Measurements from ENCODE around the gene SLC16A2.

SLC16A2 gene

DNA sequence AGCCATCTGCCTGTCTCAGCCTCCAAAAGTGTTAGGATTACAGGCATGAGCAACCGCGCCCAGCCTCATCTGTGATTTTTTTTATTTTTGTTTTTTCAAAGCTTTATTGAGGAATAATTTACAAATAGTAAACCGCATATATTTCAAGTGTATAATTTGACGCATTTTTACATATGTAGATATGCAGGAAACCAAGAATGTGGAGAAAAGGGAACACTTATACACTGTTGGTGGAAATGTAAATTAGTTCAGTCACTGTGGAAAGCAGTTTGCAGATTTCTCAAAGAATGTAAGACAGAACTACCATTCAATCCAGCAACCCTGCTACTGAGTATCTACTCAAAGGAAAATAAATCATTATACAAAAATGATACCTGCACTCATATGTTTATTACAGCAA, 85.9 kb downstream of the SLC16A2 start:
- no peak overlapping the region for H2AFZ ChIP-seq (ENCODE audit: low read depth, low read length)
- no peak overlapping the region for H2BK12ac ChIP-seq (ENCODE audit: low read length in 2 of 2)

DNA sequence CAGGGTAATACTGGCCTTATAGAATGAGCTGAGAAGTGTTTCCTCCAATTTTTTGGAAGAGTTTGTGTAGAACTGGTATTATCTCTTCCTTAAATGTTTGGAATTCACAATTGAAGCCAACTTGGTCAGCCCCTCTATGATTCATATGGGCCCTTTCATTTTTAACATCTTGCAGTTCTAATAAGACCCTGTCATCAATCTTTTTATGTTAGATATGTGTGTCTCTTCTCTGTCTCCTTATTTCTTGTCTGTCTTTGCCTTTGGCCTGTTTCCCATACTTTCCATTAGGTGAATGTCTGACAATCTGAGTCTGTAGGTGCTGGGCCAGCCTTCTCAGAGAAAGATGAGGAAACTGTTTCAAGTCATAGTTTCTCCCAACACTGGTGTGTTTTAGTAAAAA, 88.7 kb downstream of the SLC16A2 start:
- Histone ChIP-seq H4K8ac (ENCODE audit: low read length) (no peak overlapping the region), H3K4me2 (ENCODE audit: low read length, poor library complexity, severe bottlenecking) (no peak overlapping the region), H3K14ac (ENCODE audit: low read length in 2 of 2) (no peak overlapping the region), H3K23ac (ENCODE audit: low read length in 2 of 2) (no peak overlapping the region), H3K79me1 (replicated peaks; ENCODE audit: low read length, poor library complexity, severe bottlenecking) (no peaks in the 10 kb centered on the region), H2AFZ (ENCODE audit: low read depth, low read length) (no peak overlapping the region), H3K27ac (ENCODE audit: low read length, poor library complexity, severe bottlenecking) (no peak overlapping the region), H3K9ac (ENCODE audit: low read length) (no peak overlapping the region), H2BK15ac (ENCODE audit: low read depth, poor library complexity, severe bottlenecking) (no peak overlapping the region), H2AK5ac (ENCODE audit: low read length, severe bottlenecking) (no peak overlapping the region), H3K4me1 (ENCODE audit: control insufficient read depth, insufficient read depth, low read depth, low read length) (peaks cover 2% of the 10 kb centered on the region), H2BK5ac (ENCODE audit: low read depth, low read length, poor library complexity, severe bottlenecking) (no peak overlapping the region), H3K4me3 (ENCODE audit: insufficient read depth in 1 of 2, low read depth in 1 of 2, low read length in 2 of 2) (no peak overlapping the region), H2BK12ac (ENCODE audit: low read length in 2 of 2) (no peak overlapping the region), H3K9me3 (ENCODE audit: control insufficient read depth, low read length) (no peaks in the 10 kb centered on the region), H4K91ac (ENCODE audit: low read length) (no peak overlapping the region), H2BK120ac (ENCODE audit: low read depth, low read length) (no peak overlapping the region), H3K4ac (ENCODE audit: low read depth in 1 of 2, low read length in 2 of 2) (no peak overlapping the region), H3K18ac (ENCODE audit: low read depth in 1 of 2, low read length in 2 of 2) (no peak overlapping the region), H3K36me3 (ENCODE audit: control insufficient read depth in 1 of 2, insufficient read depth in 2 of 2, low read depth in 1 of 2, low read length in 2 of 2) (no peaks in the 10 kb centered on the region), H3K27me3 (ENCODE audit: control insufficient read depth in 1 of 2, insufficient read depth in 1 of 2, low read length in 2 of 2) (peaks cover 0 to 8% of the 10 kb centered on the region in 2 experiments)
- DNase-seq = no peak

More for the DNA sequence above, 85.9 kb downstream of the SLC16A2 start:
- Histone ChIP-seq H3K18ac (ENCODE audit: low read depth in 1 of 2, low read length in 2 of 2) (no peak overlapping the region), H3K36me3 (ENCODE audit: control insufficient read depth in 1 of 2, insufficient read depth in 2 of 2, low read depth in 1 of 2, low read length in 2 of 2) (no peaks in the 10 kb centered on the region), H2BK120ac (ENCODE audit: low read depth, low read length) (no peak overlapping the region), H3K79me1 (replicated peaks; ENCODE audit: low read length, poor library complexity, severe bottlenecking) (no peaks in the 10 kb centered on the region), H3K23ac (ENCODE audit: low read length in 2 of 2) (no peak overlapping the region), H3K27me3 (ENCODE audit: control insufficient read depth in 1 of 2, insufficient read depth in 1 of 2, low read length in 2 of 2) (peaks cover 0 to 14% of the 10 kb centered on the region in 2 experiments), H3K4me2 (ENCODE audit: low read length, poor library complexity, severe bottlenecking) (no peak overlapping the region), H2BK5ac (ENCODE audit: low read depth, low read length, poor library complexity, severe bottlenecking) (no peak overlapping the region), H3K9ac (ENCODE audit: low read length) (no peak overlapping the region), H4K91ac (ENCODE audit: low read length) (no peak overlapping the region), H2AK5ac (ENCODE audit: low read length, severe bottlenecking) (no peak overlapping the region), H3K27ac (ENCODE audit: low read length, poor library complexity, severe bottlenecking) (no peak overlapping the region), H3K14ac (ENCODE audit: low read length in 2 of 2) (no peak overlapping the region), H3K4me1 (ENCODE audit: control insufficient read depth, insufficient read depth, low read depth, low read length) (no peaks in the 10 kb centered on the region), H4K8ac (ENCODE audit: low read length) (no peak overlapping the region), H2BK15ac (ENCODE audit: low read depth, poor library complexity, severe bottlenecking) (no peak overlapping the region), H3K9me3 (ENCODE audit: control insufficient read depth, low read length) (no peaks in the 10 kb centered on the region), H3K4ac (ENCODE audit: low read depth in 1 of 2, low read length in 2 of 2) (no peak overlapping the region), H3K4me3 (ENCODE audit: insufficient read depth in 1 of 2, low read depth in 1 of 2, low read length in 2 of 2) (no peak overlapping the region)
- WGBS = no CpG with 5 or more reads among the region's 4 CpGs
- no peak for DNase-seq

DNA sequence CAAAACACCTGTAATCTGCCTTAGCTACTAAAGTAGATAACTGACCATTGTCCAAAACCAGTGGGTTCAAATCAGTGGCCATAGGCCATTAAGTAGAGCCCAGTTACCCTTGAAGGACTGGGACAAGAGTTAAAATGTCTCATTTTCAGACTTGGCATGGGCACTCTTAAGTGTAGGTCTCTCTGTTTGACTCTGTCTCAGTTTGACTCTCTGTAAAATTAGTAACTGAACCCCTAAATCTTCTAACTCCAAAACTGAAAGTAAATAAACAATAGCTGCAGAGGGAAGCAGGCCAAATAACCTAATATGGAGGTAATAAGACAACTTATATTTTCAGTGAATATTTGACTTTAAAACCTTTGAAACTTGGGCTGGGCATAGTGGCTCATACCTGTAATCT, 89.1 kb downstream of the SLC16A2 start:
- no peak overlapping the region for H3K4me3 ChIP-seq (ENCODE audit: insufficient read depth in 1 of 2, low read depth in 1 of 2, low read length in 2 of 2)
- H3K18ac ChIP-seq (ENCODE audit: low read depth in 1 of 2, low read length in 2 of 2) = no peak overlapping the region
- H3K79me1 ChIP-seq (replicated peaks; ENCODE audit: low read length, poor library complexity, severe bottlenecking) = no peaks in the 10 kb centered on the region
- H2AFZ ChIP-seq (ENCODE audit: low read depth, low read length) = no peak overlapping the region
- no peak overlapping the region for H2BK15ac ChIP-seq (ENCODE audit: low read depth, poor library complexity, severe bottlenecking)
- no peak overlapping the region for H3K9ac ChIP-seq (ENCODE audit: low read length)
- no peak overlapping the region for H3K4me2 ChIP-seq (ENCODE audit: low read length, poor library complexity, severe bottlenecking)
- H2BK5ac ChIP-seq (ENCODE audit: low read depth, low read length, poor library complexity, severe bottlenecking) = no peak overlapping the region
- H3K9me3 ChIP-seq (ENCODE audit: control insufficient read depth, low read length) = no peaks in the 10 kb centered on the region
- peaks cover 2% of the 10 kb centered on the region for H3K4me1 ChIP-seq (ENCODE audit: control insufficient read depth, insufficient read depth, low read depth, low read length)
- H3K27me3 ChIP-seq (ENCODE audit: control insufficient read depth in 1 of 2, insufficient read depth in 1 of 2, low read length in 2 of 2) = peaks cover 0 to 8% of the 10 kb centered on the region in 2 experiments
- no peak overlapping the region for H4K91ac ChIP-seq (ENCODE audit: low read length)
- H2AK5ac ChIP-seq (ENCODE audit: low read length, severe bottlenecking) = no peak overlapping the region
- no peak for DNase-seq
- H3K14ac ChIP-seq (ENCODE audit: low read length in 2 of 2) = no peak overlapping the region
- no peak overlapping the region for H3K4ac ChIP-seq (ENCODE audit: low read depth in 1 of 2, low read length in 2 of 2)
- no peak overlapping the region for H2BK12ac ChIP-seq (ENCODE audit: low read length in 2 of 2)
- H3K27ac ChIP-seq (ENCODE audit: low read length, poor library complexity, severe bottlenecking) = no peak overlapping the region
- no peak overlapping the region for H2BK120ac ChIP-seq (ENCODE audit: low read depth, low read length)
- H4K8ac ChIP-seq (ENCODE audit: low read length) = no peak overlapping the region
- no peak overlapping the region for H3K23ac ChIP-seq (ENCODE audit: low read length in 2 of 2)
- no peaks in the 10 kb centered on the region for H3K36me3 ChIP-seq (ENCODE audit: control insufficient read depth in 1 of 2, insufficient read depth in 2 of 2, low read depth in 1 of 2, low read length in 2 of 2)

DNA sequence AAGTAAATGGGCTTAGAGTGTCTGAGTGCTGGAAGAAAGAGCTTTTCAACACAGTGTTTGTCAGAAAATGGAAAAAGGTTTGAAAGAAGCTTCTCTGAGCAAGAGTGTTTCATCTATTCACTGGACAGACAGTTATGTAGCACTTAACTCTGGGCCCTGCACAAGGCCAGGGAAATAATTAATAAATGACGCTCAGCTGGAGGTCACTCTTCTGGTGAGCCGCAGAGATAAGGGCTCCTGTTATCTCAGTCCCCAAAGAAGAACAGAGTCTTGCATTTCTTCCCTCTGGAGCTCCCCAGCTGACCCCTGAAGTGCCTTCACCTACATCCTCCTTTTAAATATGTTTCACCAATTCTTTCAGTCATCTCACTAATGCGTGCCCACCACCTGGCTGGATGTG, 90.4 kb downstream of the SLC16A2 start:
- Histone ChIP-seq H3K27me3 (ENCODE audit: control insufficient read depth in 1 of 2, insufficient read depth in 1 of 2, low read length in 2 of 2) (peaks cover 0 to 4% of the 10 kb centered on the region in 2 experiments), H3K4me3 (ENCODE audit: insufficient read depth in 1 of 2, low read depth in 1 of 2, low read length in 2 of 2) (no peak overlapping the region), H2BK120ac (ENCODE audit: low read depth, low read length) (no peak overlapping the region), H3K23ac (ENCODE audit: low read length in 2 of 2) (no peak overlapping the region), H3K14ac (ENCODE audit: low read length in 2 of 2) (no peak overlapping the region), H3K9me3 (ENCODE audit: control insufficient read depth, low read length) (peaks cover 2% of the 10 kb centered on the region), H3K4ac (ENCODE audit: low read depth in 1 of 2, low read length in 2 of 2) (no peak overlapping the region), H2AFZ (ENCODE audit: low read depth, low read length) (no peak overlapping the region), H2AK5ac (ENCODE audit: low read length, severe bottlenecking) (no peak overlapping the region), H3K36me3 (ENCODE audit: control insufficient read depth in 1 of 2, insufficient read depth in 2 of 2, low read depth in 1 of 2, low read length in 2 of 2) (no peaks in the 10 kb centered on the region), H3K9ac (ENCODE audit: low read length) (no peak overlapping the region), H2BK12ac (ENCODE audit: low read length in 2 of 2) (no peak overlapping the region), H2BK15ac (ENCODE audit: low read depth, poor library complexity, severe bottlenecking) (no peak overlapping the region), H3K27ac (ENCODE audit: low read length, poor library complexity, severe bottlenecking) (no peak overlapping the region), H4K8ac (ENCODE audit: low read length) (peak overlapping the region; percentile 41), H3K18ac (ENCODE audit: low read depth in 1 of 2, low read length in 2 of 2) (no peak overlapping the region), H4K91ac (ENCODE audit: low read length) (no peak overlapping the region), H2BK5ac (ENCODE audit: low read depth, low read length, poor library complexity, severe bottlenecking) (no peak overlapping the region), H3K79me1 (replicated peaks; ENCODE audit: low read length, poor library complexity, severe bottlenecking) (no peaks in the 10 kb centered on the region), H3K4me1 (ENCODE audit: control insufficient read depth, insufficient read depth, low read depth, low read length) (peaks cover 2% of the 10 kb centered on the region), H3K4me2 (ENCODE audit: low read length, poor library complexity, severe bottlenecking) (no peak overlapping the region)
- DNase-seq = no peak
- 95% methylated on average over 3 of the region's 3 CpGs for WGBS
